Mesenchymal stem cell (in vitro differentiated cells and primary cell): ENCODE data around the gene TBC1D3I.
"Not testable (repeated sequence)": the region's sequence is repeated elsewhere in the genome, so short reads cannot be mapped to it uniquely, and the experiment has no call there.

Source experiments
- DNase-seq: peaks from one replicate; pipeline ENCODE4 v3.0.0-alpha.2; 2013
- H2AFZ ChIP-seq: one replicate; pipeline ENCODE4 v1.6.1; 2013; ENCODE audit warnings: low read depth, mild to moderate bottlenecking, control low read depth, inconsistent platforms, low read length, moderate library complexity
- H2AK5ac ChIP-seq: 2 replicates; pipeline ENCODE4 v1.6.1; 2013; ENCODE audit warnings: low read length, moderate library complexity, mild to moderate bottlenecking, inconsistent platforms; ENCODE audit not compliant: severe bottlenecking
- H2BK120ac ChIP-seq: one replicate; pipeline ENCODE4 v1.6.1; 2013; ENCODE audit warnings: low read depth, mild to moderate bottlenecking, inconsistent platforms, low read length, moderate library complexity
- H2BK12ac ChIP-seq, 2 experiments: one replicate each; pipeline ENCODE4 v1.6.1; 2013; ENCODE audit warnings: inconsistent platforms in 2 of 2, low read length in 2 of 2, mild to moderate bottlenecking in 2 of 2, moderate library complexity in 2 of 2, control low read depth in 1 of 2
- H2BK15ac ChIP-seq: one replicate; pipeline ENCODE4 v1.6.1; 2013; ENCODE audit warnings: mild to moderate bottlenecking, low read depth, inconsistent platforms; ENCODE audit not compliant: poor library complexity, severe bottlenecking
- H2BK5ac ChIP-seq: 2 replicates; pipeline ENCODE4 v1.6.1; 2013; ENCODE audit warnings: low read depth, mild to moderate bottlenecking, low read length, control low read depth, inconsistent platforms; ENCODE audit not compliant: poor library complexity, severe bottlenecking
- H3K14ac ChIP-seq, 2 experiments: one replicate each; pipeline ENCODE4 v1.6.1; 2013; ENCODE audit warnings: inconsistent platforms in 2 of 2, low read length in 2 of 2, control low read depth in 1 of 2, mild to moderate bottlenecking in 1 of 2, moderate library complexity in 1 of 2
- H3K18ac ChIP-seq, 2 experiments: one replicate each; pipeline ENCODE4 v1.6.1; 2013; ENCODE audit warnings: inconsistent platforms in 2 of 2, low read length in 2 of 2, control low read depth in 1 of 2, low read depth in 1 of 2, mild to moderate bottlenecking in 1 of 2
- H3K23ac ChIP-seq, 2 experiments: one replicate each; pipeline ENCODE4 v1.6.1; 2013; ENCODE audit warnings: inconsistent platforms in 2 of 2, low read length in 2 of 2, mild to moderate bottlenecking in 2 of 2, moderate library complexity in 2 of 2, control low read depth in 1 of 2
- H3K27ac ChIP-seq: 2 replicates; pipeline ENCODE4 v1.5.1; 2013; ENCODE audit warnings: mild to moderate bottlenecking, moderate library complexity, low read length, control low read depth, inconsistent platforms; ENCODE audit not compliant: poor library complexity, severe bottlenecking
- H3K27me3 ChIP-seq, 2 experiments: 2 replicates each; pipeline versions ENCODE4 v1.6.1 to v1.7.0; 2013; ENCODE audit warnings: low read length in 2 of 2, mild to moderate bottlenecking in 2 of 2, moderate library complexity in 2 of 2, control low read depth in 1 of 2, inconsistent platforms in 1 of 2; ENCODE audit not compliant: control insufficient read depth in 1 of 2, insufficient read depth in 1 of 2
- H3K36me3 ChIP-seq, 2 experiments: 2 replicates each; pipeline versions ENCODE4 v1.6.1 to v1.7.0; 2013; ENCODE audit warnings: low read length in 2 of 2, control low read depth in 1 of 2, inconsistent platforms in 1 of 2, low read depth in 1 of 2, mild to moderate bottlenecking in 1 of 2; ENCODE audit not compliant: insufficient read depth in 2 of 2, control insufficient read depth in 1 of 2
- H3K4ac ChIP-seq, 2 experiments: one replicate each; pipeline ENCODE4 v1.6.1; 2013; ENCODE audit warnings: inconsistent platforms in 2 of 2, low read length in 2 of 2, mild to moderate bottlenecking in 2 of 2, moderate library complexity in 2 of 2, control low read depth in 1 of 2, low read depth in 1 of 2
- H3K4me1 ChIP-seq: 2 replicates; pipeline ENCODE4 v1.6.1; 2013; ENCODE audit warnings: low read depth, low read length, control low read depth; ENCODE audit not compliant: control insufficient read depth, insufficient read depth
- H3K4me2 ChIP-seq: 2 replicates; pipeline ENCODE4 v1.6.1; 2013; ENCODE audit warnings: low read length, mild to moderate bottlenecking, inconsistent platforms; ENCODE audit not compliant: poor library complexity, severe bottlenecking
- H3K4me3 ChIP-seq, 2 experiments: 2 replicates each; pipeline versions ENCODE4 v1.5.1 to v1.7.0; 2013; ENCODE audit warnings: low read length in 2 of 2, mild to moderate bottlenecking in 2 of 2, control low read depth in 1 of 2, low read depth in 1 of 2; ENCODE audit not compliant: insufficient read depth in 1 of 2
- H3K79me1 ChIP-seq: replicated peaks from 2 replicates; pipeline ENCODE4 v1.6.1; 2013; ENCODE audit warnings: mild to moderate bottlenecking, control low read depth, low read length, inconsistent platforms; ENCODE audit not compliant: poor library complexity, severe bottlenecking
- H3K9ac ChIP-seq: 2 replicates; pipeline ENCODE4 v1.7.0; 2013; ENCODE audit warnings: mild to moderate bottlenecking, low read length, moderate library complexity
- H3K9me3 ChIP-seq: 2 replicates; pipeline ENCODE4 v1.7.0; 2013; ENCODE audit warnings: mild to moderate bottlenecking, low read length; ENCODE audit not compliant: control insufficient read depth
- H4K8ac ChIP-seq: one replicate; pipeline ENCODE4 v1.6.1; 2013; ENCODE audit warnings: inconsistent platforms, mild to moderate bottlenecking, low read length, moderate library complexity
- H4K91ac ChIP-seq: one replicate; pipeline ENCODE4 v1.6.1; 2013; ENCODE audit warnings: mild to moderate bottlenecking, low read length, inconsistent platforms
- WGBS: methylation state at CpG from one replicate; pipeline ENCODE4 v1.1.7; 2013; ENCODE audit warnings: mixed read lengths; 5-methylcytosine and 5-hydroxymethylcytosine counted together

Gene TBC1D3I

DNA sequence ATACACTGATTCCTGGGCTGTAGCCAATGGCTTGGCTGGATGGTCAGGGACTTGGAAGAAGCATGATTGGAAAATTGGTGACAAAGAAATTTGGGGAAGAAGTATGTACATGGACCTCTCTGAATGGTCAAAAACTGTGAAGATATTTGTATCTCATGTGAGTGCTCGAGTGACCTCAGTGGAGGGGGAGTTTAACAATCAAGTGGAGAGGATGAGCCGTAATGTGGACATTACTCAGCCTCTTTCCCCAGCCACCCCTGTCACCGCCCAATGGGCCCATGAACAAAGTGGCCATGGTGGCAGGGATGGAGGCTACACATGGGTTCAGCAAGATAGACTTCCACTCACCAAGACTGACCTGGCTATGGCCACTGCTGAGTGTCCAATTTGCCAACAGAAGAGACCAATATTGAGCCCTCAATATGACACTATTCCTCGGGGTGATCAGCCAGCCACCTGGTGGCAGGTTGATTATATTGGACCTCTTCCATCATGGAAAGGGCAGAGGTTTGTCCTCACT, 42.7 kb downstream of the TBC1D3I start:
- WGBS: 62% methylated on average over 4 of the region's 4 CpGs
- not testable (repeated sequence) for H3K4me3 ChIP-seq

DNA sequence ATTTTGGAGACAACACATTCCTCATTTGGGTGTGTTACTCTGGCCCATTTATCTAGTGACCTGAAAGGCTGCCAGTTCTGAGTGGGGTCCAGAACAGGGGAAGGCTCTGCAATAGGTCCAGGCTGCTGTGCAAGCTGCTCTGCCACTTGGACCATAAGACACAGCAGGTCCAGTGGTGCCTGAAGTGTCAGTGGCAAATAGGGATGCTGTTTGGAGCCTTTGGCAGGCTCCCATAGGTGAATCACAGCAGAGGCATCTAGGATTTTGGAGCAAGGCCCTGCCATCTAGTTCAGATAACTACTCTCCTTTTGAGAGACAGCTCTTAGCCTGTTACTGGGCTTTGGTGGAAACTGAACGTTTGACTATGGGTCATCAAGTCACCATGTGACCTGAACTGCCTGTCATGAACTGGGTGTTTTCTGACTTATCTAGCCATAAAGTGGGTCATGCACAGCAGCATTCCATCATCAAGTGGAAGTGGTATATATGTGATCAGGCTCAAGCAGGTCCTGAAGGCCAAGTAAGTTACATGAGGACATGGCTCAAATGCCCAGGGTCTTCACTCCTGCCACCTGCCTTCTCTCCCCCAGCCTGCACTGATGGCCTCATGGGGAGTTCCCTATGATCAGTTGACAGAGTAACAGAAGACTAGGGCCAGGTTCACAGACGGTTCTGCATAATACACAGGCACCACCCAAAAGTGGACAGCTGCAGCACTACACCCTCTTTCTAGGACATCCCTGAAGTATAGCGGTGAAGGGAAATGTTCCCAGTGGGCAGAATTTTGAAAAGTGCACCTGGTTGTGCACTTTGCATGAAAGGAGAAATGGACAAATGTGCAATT, 43.4 kb downstream of the TBC1D3I start:
- not testable (repeated sequence) for H3K36me3 ChIP-seq, H3K23ac ChIP-seq, H2AFZ ChIP-seq, H2BK5ac ChIP-seq, H3K9me3 ChIP-seq, H3K79me1 ChIP-seq, H2BK15ac ChIP-seq, H2BK12ac ChIP-seq, H3K27ac ChIP-seq, H4K8ac ChIP-seq, H3K4me1 ChIP-seq, H2BK120ac ChIP-seq, H3K4ac ChIP-seq, H3K4me3 ChIP-seq, H4K91ac ChIP-seq, H2AK5ac ChIP-seq, H3K4me2 ChIP-seq, H3K14ac ChIP-seq, H3K18ac ChIP-seq, DNase-seq, H3K9ac ChIP-seq, H3K27me3 ChIP-seq
- 75% methylated on average over 3 of the region's 3 CpGs for WGBS

More for the DNA sequence above, 42.7 kb downstream of the TBC1D3I start:
- not testable (repeated sequence) for H3K27me3 ChIP-seq, H3K79me1 ChIP-seq, H3K18ac ChIP-seq, H3K4ac ChIP-seq, H3K4me2 ChIP-seq, H3K23ac ChIP-seq, H3K36me3 ChIP-seq, H2AFZ ChIP-seq, DNase-seq, H3K9me3 ChIP-seq, H3K27ac ChIP-seq, H2BK120ac ChIP-seq, H3K14ac ChIP-seq, H2BK12ac ChIP-seq, H3K9ac ChIP-seq, H4K91ac ChIP-seq, H2AK5ac ChIP-seq, H3K4me1 ChIP-seq, H2BK15ac ChIP-seq, H2BK5ac ChIP-seq, H4K8ac ChIP-seq

DNA sequence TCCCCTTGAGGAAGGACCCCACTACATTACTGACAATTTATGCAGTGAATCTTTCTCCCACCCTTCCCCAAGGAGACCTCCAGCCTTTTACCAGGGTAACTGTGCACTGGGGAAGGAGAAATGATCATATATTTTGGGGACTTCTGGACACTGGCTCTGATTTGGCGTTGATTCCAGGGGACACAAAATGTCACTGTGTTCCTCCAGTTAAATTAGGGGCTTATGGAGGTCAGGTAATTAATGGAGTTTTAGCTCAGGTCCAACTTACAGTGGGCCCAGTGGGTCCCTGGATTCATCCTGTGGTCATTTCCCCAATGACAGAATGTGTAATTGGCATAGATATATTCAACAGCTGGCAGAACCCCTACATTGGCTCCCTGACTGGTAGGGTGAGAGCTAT, 44.8 kb downstream of the TBC1D3I start:
- H4K91ac ChIP-seq, H3K4me3 ChIP-seq, H3K9me3 ChIP-seq, H2AFZ ChIP-seq, H2BK15ac ChIP-seq, H2BK120ac ChIP-seq, H3K18ac ChIP-seq, H3K9ac ChIP-seq, H3K36me3 ChIP-seq, H3K79me1 ChIP-seq, H2BK5ac ChIP-seq, H3K4me1 ChIP-seq, H2AK5ac ChIP-seq, DNase-seq, H3K27me3 ChIP-seq, H3K23ac ChIP-seq, H3K4me2 ChIP-seq, H3K14ac ChIP-seq, H4K8ac ChIP-seq, H2BK12ac ChIP-seq, H3K4ac ChIP-seq, H3K27ac ChIP-seq: not testable (repeated sequence)
- 75% methylated on average over 1 of the region's 1 CpG for WGBS

DNA sequence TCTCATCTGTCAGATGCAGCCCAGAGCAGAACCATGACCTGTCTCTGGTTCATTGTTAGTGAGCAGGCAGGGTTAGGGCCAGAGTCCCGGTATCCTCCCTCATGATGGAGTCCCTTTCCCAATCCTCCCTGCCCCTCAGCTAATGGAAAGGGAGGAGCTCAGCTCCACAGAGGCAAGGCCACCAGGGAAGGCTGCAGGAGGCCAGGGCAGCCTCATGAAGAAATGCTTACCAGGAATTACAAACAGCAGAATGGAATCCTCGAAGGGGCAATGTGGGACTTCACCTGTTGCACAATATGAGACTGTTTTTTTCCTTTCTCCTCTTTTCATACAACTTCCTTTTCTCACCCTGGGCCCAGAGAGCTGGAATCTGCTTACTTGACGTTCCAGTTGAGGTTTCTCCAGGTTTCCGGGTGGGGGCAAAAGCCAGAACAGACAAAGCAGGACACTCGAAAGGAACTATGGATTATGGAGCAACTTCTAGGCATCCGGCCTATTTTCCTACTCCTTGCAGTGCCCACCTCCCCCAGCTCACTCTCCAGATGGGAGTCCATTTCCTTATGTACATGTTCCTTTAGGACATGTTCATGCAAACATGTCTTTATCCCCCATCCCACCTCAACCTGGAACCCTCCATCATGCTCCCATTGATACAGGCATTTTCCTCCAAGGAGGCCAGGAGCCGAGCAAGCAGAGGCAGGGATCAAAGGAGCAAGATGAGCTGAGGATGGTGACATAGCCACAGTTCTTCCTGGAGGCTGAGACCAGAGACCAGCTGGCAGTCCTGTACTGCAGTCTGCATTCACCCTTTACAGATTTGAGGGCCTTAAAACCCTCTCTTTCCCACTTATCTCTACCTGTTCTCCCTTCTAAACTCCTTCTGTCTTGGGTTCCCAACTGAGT, 48.7 kb downstream of the TBC1D3I start:
- not testable (repeated sequence) for H3K4me1 ChIP-seq, H3K4me2 ChIP-seq, H3K4me3 ChIP-seq, H2BK120ac ChIP-seq, DNase-seq, H3K9ac ChIP-seq, H3K14ac ChIP-seq, H3K27ac ChIP-seq, H4K91ac ChIP-seq, H2BK15ac ChIP-seq, H3K79me1 ChIP-seq, H3K23ac ChIP-seq, H3K9me3 ChIP-seq, H3K36me3 ChIP-seq, H2AK5ac ChIP-seq, H4K8ac ChIP-seq, H2BK5ac ChIP-seq, H3K18ac ChIP-seq, H2AFZ ChIP-seq, H2BK12ac ChIP-seq, H3K4ac ChIP-seq
- H3K27me3 ChIP-seq: peaks cover 13 to 18% of the 10 kb centered on the region in 2 experiments
- WGBS: 71% methylated on average over 7 of the region's 7 CpGs
